ENCODE measurements around the gene TIPARP.

DNA sequence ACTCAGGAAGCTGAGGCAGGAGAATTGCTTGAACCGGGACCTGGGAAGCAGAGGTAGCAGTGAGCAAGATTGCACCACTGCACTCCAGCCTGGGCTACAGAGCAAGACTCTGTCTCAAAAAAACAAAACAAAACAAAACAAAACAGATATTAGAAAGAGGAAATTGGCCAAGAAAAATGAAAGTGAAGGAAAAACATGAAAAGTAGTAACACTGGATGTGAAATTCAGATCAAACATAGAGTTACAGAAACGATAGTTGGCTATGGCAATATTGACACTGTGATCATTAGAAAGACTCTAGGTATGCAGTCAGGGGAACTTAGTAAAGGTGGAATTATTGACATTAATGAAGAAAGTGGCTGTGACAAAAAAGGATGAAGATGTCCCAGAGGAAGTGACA, 13.2 kb upstream of the TIPARP start:
- TF ChIP-seq GATA3 (IDR thresholded peaks at IDR 0.05; ENCODE audit: low read depth, low read length) (no peak), GATA2 (IDR thresholded peaks at IDR 0.05; ENCODE audit: low read depth, low read length) (no peak)
